D721Med (cell line): ENCODE results near the gene ANK2.
A peak's percentile ranks its signal among the peaks of the same experiment; 100 is the strongest.

Source experiments
- DNase-seq: peaks from one replicate; pipeline ENCODE4 v3.0.0; 2011; ENCODE audit warnings: low spot score; ENCODE audit not compliant: insufficient read length
- FAIRE-seq: peaks from 2 replicates; lab custom pipeline; 2011; peaks lifted over from hg19 to GRCh38; lab: Jason Lieb, UNC
- TF ChIP-seq, protein P1 (sequence below): IDR thresholded peaks from 2 replicates; pipeline ENCODE4 v1.5.1; 2012; ENCODE audit warnings: mild to moderate bottlenecking, control low read depth; ENCODE audit not compliant: insufficient read depth; ENCODE audit errors: missing control alignments

The ANK2 gene

DNA sequence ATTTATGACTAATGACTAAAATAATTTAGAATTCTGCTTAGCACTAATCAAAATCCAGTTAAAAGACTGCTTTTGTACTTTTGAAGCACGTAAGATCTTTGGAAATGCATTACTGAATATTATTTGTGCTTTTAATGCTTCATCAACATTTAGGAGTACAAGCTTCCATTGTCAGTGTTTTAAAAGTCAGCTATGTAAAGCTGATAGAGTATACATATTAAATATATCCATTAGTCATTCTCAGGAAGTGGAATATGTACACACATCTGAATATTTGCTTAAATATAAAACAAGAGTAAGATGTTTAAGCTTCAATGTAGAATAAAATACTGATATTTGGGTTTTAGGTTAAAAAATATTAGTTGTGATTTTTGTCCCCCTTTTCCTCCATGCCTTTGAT is 54.1 kb downstream of the ANK2 start:
- TF ChIP-seq, protein P1, sequence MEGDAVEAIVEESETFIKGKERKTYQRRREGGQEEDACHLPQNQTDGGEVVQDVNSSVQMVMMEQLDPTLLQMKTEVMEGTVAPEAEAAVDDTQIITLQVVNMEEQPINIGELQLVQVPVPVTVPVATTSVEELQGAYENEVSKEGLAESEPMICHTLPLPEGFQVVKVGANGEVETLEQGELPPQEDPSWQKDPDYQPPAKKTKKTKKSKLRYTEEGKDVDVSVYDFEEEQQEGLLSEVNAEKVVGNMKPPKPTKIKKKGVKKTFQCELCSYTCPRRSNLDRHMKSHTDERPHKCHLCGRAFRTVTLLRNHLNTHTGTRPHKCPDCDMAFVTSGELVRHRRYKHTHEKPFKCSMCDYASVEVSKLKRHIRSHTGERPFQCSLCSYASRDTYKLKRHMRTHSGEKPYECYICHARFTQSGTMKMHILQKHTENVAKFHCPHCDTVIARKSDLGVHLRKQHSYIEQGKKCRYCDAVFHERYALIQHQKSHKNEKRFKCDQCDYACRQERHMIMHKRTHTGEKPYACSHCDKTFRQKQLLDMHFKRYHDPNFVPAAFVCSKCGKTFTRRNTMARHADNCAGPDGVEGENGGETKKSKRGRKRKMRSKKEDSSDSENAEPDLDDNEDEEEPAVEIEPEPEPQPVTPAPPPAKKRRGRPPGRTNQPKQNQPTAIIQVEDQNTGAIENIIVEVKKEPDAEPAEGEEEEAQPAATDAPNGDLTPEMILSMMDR, result no peak
- FAIRE-seq (no peak), DNase-seq (no peak)

DNA sequence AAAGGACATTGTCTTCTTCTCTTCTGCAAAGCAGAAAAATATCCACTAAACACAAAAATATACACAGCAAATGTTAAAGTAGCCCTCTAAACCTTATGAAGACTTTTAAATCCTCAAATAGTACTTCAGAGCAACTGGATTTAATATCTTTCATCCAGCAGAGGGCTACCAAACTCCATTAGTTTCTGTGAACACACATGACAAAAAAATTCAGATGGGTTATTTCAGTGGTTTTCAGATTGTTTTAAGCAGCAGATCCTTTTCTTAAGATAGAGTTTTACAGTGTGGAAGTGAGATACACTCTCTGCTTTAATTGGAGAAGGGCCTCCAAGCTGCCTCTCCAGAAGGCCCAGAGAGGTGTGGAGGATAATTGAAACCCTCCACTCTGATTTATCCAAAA is 56.7 kb downstream of the ANK2 start:
- TF ChIP-seq, protein P1, result peak; percentile 14
- FAIRE-seq (no peak), DNase-seq (no peak)

- TF ChIP-seq, protein P1, result no peak
- FAIRE-seq, result no peak
Measured at GRCh38 chr4:113109106-113109718, 59.8 kb downstream of the ANK2 start.

DNA sequence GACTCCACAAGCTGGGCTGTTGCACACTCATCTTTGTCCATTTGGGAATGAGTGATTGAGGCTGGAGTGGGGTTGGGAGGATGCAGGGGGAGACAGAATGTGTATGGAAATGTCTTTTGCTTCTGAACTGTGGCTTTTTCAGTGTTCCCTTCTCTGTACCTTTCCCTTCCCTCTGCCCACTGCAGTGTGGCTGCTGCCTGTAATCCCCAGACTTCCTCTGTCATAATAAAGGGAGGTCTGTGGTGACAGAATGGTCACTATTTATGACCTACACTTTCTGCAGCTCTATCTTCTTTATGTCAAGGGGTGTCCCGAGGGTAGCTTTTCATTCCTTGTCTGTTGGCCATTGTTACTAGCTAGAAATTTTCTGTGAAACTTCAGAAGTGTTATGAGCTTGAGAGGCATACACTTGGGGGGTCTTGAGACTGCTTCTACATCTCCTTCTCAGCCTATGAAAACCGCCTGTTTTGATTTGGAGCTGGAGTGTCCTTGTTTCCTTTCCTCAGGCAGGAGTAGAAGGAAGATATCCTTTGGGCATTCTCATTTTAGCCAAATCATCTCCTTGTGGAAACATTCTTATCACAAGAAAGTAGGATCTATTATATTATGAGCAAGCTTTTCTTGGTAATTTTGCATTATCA is 63.0 kb downstream of the ANK2 start:
- FAIRE-seq, result no peak
- TF ChIP-seq, protein P1, result no peak
- no peak for DNase-seq

More at GRCh38 chr4:113109106-113109718, 59.8 kb downstream of the ANK2 start:
- DNase-seq, result no peak

GRCh38 chr4:113113151-113113550 is 63.7 kb downstream of the ANK2 start:
- TF ChIP-seq, protein P1, result no peak
- DNase-seq (no peak), FAIRE-seq (no peak)

- DNase-seq, result no peak
- FAIRE-seq, result no peak
- TF ChIP-seq, protein P1, result no peak
Measured at GRCh38 chr4:113114884-113115283, 65.4 kb downstream of the ANK2 start.
